ENCODE measurements around the gene MFSD8.

DNA sequence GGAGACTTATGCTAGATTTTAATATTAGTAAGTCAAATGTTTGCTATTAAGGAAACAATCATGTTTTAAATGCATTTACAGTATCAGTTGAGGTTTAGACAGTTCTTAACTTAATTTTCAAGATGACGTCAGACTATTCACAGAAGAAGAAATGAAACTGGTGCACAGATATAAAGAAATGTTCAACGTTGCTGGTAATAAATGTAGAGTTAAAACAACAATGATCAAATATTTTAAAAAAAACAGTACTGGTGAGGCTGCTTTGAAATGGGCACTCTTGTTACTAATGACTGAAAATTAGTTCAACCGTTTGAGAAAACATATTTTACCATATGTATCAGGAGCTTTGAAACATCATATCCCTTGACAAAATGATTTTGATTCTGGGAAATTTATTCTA is 44.5 kb upstream of the MFSD8 start:
- TF ChIP-seq, protein P1, sequence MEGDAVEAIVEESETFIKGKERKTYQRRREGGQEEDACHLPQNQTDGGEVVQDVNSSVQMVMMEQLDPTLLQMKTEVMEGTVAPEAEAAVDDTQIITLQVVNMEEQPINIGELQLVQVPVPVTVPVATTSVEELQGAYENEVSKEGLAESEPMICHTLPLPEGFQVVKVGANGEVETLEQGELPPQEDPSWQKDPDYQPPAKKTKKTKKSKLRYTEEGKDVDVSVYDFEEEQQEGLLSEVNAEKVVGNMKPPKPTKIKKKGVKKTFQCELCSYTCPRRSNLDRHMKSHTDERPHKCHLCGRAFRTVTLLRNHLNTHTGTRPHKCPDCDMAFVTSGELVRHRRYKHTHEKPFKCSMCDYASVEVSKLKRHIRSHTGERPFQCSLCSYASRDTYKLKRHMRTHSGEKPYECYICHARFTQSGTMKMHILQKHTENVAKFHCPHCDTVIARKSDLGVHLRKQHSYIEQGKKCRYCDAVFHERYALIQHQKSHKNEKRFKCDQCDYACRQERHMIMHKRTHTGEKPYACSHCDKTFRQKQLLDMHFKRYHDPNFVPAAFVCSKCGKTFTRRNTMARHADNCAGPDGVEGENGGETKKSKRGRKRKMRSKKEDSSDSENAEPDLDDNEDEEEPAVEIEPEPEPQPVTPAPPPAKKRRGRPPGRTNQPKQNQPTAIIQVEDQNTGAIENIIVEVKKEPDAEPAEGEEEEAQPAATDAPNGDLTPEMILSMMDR (IDR thresholded peaks at IDR 0.05) = no peak
- TF ChIP-seq POLR2AphosphoS5 (IDR thresholded peaks at IDR 0.05) = no peak

All from sigmoid colon (tissue), 4 donors.